Measurements from ENCODE around the gene IQSEC2. TPM values are rescaled to one million over a fixed set of nuclear protein-coding genes. Genes with fewer than 3 reads are reported as not detected.
A peak's percentile ranks its signal among the peaks of the same experiment; 100 is the strongest.

The IQSEC2 gene
- total RNA-seq, 6 donors from 2014 or later = 17.5 to 45.1 (median 26.7) TPM

DNA sequence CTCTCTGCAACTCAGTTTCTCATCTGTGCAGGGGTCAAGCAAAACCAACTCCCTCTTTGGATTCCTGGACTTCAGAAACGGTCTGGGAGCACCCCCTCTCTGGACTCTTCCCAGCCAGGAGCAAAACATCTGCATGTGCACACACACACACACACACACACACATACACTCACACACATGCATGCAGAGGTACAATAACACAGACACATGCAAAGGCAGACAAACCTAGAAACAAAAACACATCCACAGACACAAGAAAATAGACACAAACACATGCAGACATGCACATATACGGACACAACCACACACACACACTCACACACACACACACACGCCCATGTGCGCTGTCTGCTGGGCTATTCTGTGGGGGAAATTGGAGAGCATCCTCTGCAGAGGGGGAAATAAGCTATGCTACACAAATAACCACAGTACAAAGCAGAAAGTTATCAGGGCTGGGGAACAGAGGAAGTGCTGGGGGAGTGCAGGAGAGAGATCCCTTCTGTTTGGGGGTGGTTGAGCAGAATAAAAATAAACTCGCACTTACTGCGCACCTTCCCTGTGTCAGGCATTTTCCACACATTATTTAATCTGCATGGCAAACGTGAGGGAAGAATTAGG, 19.9 kb downstream of the IQSEC2 start:
- H3K36me3 ChIP-seq = no peaks in the 10 kb centered on the region
- no peak overlapping the region for H3K27ac ChIP-seq
- 34 to 49% methylated on average over 6 to 7 of the region's 7 CpGs for WGBS, 2 donors
- H3K9me3 ChIP-seq = no peaks in the 10 kb centered on the region
- H3K27me3 ChIP-seq = no peaks in the 10 kb centered on the region
- H3K4me1 ChIP-seq = peaks cover 0 to 26% (median 7%) of the 10 kb centered on the region in 4 donors
- TF ChIP-seq POLR2A (IDR thresholded peaks at IDR 0.05) (no peak), CTCF (IDR thresholded peaks at IDR 0.05) (no peak), EP300 (IDR thresholded peaks at IDR 0.05) (no peak), POLR2AphosphoS5 (IDR thresholded peaks at IDR 0.05) (no peak)
- ATAC-seq (ENCODE audit: low FRiP score in 2 of 2) (no peak), DNase-seq (no peak)
- H3K4me3 ChIP-seq = no peak overlapping the region

GRCh38 chrX:53260836-53261235, 20.5 kb downstream of the IQSEC2 start:
- H3K4me3 ChIP-seq = no peak overlapping the region
- no peaks in the 10 kb centered on the region for H3K9me3 ChIP-seq
- H3K4me1 ChIP-seq = peaks cover 0 to 19% (median 3%) of the 10 kb centered on the region in 4 donors
- TF ChIP-seq EP300 (IDR thresholded peaks at IDR 0.05) = no peak
- no peak for TF ChIP-seq POLR2A (IDR thresholded peaks at IDR 0.05)
- TF ChIP-seq POLR2AphosphoS5 (IDR thresholded peaks at IDR 0.05) = no peak
- no peak for TF ChIP-seq CTCF (IDR thresholded peaks at IDR 0.05)
- ATAC-seq (ENCODE audit: low FRiP score in 2 of 2) (no peak), DNase-seq (no peak)
- H3K27ac ChIP-seq = no peak overlapping the region
- no peaks in the 10 kb centered on the region for H3K36me3 ChIP-seq
- H3K27me3 ChIP-seq = no peaks in the 10 kb centered on the region
- WGBS, 2 donors = 73 to 81% methylated on average over 3 to 7 of the region's 7 CpGs

GRCh38 chrX:53257670-53258423, 23.5 kb downstream of the IQSEC2 start:
- Histone ChIP-seq H3K27me3 (no peaks in the 10 kb centered on the region), H3K27ac (no peak overlapping the region), H3K36me3 (peaks cover 0 to 6% (median 2%) of the 10 kb centered on the region in 4 donors), H3K4me1 (peaks cover 0 to 8% (median 1%) of the 10 kb centered on the region in 4 donors), H3K9me3 (no peaks in the 10 kb centered on the region), H3K4me3 (no peak overlapping the region)
- 83 to 89% methylated on average over 6 of the region's 6 CpGs for WGBS, 2 donors
- ATAC-seq (ENCODE audit: low FRiP score in 2 of 2) (no peak), DNase-seq (no peak)
- TF ChIP-seq EP300 (IDR thresholded peaks at IDR 0.05) (no peak), CTCF (IDR thresholded peaks at IDR 0.05) (no peak), POLR2A (IDR thresholded peaks at IDR 0.05) (no peak), POLR2AphosphoS5 (IDR thresholded peaks at IDR 0.05) (no peak)

DNA sequence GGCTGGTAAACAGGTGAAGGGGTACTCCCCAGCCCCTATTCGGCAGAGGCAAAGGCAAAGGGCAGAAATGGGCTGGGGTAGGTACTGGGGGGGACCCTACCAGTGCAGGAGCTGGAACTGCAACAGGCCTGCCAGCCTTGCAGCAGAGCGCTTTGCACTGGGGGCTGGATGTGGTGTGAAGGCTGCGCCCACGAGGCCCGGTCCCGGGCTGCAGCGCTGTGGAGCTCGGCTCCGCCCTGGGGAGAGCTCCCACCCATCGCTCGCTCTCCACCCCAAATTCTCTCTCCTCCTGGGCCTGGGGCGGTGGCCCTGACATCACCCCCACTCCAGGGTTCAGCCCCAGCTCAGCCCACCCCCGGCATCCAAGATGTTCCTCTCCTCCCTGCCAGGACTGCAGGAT, 24.2 kb downstream of the IQSEC2 start:
- ATAC-seq (ENCODE audit: low FRiP score in 2 of 2) = peak in 1 of 2 donors; percentile 21
- TF ChIP-seq EP300 (IDR thresholded peaks at IDR 0.05) (no peak), POLR2AphosphoS5 (IDR thresholded peaks at IDR 0.05) (no peak), POLR2A (IDR thresholded peaks at IDR 0.05) (no peak), CTCF (IDR thresholded peaks at IDR 0.05) (no peak)
- no peak overlapping the region for H3K4me3 ChIP-seq
- H3K36me3 ChIP-seq = peaks cover 0 to 6% (median 2%) of the 10 kb centered on the region in 4 donors
- H3K27me3 ChIP-seq = no peaks in the 10 kb centered on the region
- H3K27ac ChIP-seq = no peak overlapping the region
- peaks cover 0 to 1% (median 0%) of the 10 kb centered on the region in 4 donors for H3K4me1 ChIP-seq
- WGBS, 2 donors = 87 to 89% methylated on average over 6 to 12 of the region's 13 CpGs
- no peak for DNase-seq
- H3K9me3 ChIP-seq = no peaks in the 10 kb centered on the region
